Progenitor cell of endocrine pancreas (in vitro differentiated cells): ENCODE measurements around the gene RPH3AL. TPM values are rescaled to one million over a fixed set of nuclear protein-coding genes. Genes with fewer than 3 reads are reported as not detected.

Source experiments
- DNase-seq: peaks from one replicate; pipeline ENCODE4 v3.0.0; 2021; ENCODE audit warnings: low spot score; ENCODE audit not compliant: unreplicated experiment
- H3K27ac Mint-ChIP-seq: 2 replicates; pipeline ENCODE4 v1.8.0; 2021; ENCODE audit warnings: mild to moderate bottlenecking, moderate library complexity, mixed read lengths
- H3K27me3 Mint-ChIP-seq: 2 replicates; pipeline ENCODE4 v1.8.0; 2021; ENCODE audit warnings: mixed read lengths
- H3K36me3 Mint-ChIP-seq: 2 replicates; pipeline ENCODE4 v1.8.0; 2022; ENCODE audit warnings: mixed read lengths; ENCODE audit not compliant: insufficient read depth
- H3K4me1 Mint-ChIP-seq: 2 replicates; pipeline ENCODE4 v1.8.0; 2021; ENCODE audit warnings: low read depth, mixed read lengths
- H3K4me3 Mint-ChIP-seq: 2 replicates; pipeline ENCODE4 v1.8.0; 2021; ENCODE audit warnings: low read depth, mild to moderate bottlenecking, moderate library complexity, mixed read lengths
- H3K9me3 Mint-ChIP-seq: 2 replicates; pipeline ENCODE4 v1.8.0; 2021; ENCODE audit warnings: low read depth, mixed read lengths
- total RNA-seq: library from RNA; stranded (reverse); gene quantifications from 2 replicates; pipeline ENCODE4 v1.2.1, GENCODE V29; 2021
- TF ChIP-seq, protein P1 (sequence below): fragments of 200-600 bp; sonication (generic); IDR thresholded peaks from one replicate; pipeline ENCODE4 v1.5.0; 2021; ENCODE audit warnings: antibody characterized with exemption, mild to moderate bottlenecking; ENCODE audit not compliant: unreplicated experiment

The RPH3AL gene
- total RNA-seq, 1 donor from 2014 or later, result 47.6 TPM

DNA sequence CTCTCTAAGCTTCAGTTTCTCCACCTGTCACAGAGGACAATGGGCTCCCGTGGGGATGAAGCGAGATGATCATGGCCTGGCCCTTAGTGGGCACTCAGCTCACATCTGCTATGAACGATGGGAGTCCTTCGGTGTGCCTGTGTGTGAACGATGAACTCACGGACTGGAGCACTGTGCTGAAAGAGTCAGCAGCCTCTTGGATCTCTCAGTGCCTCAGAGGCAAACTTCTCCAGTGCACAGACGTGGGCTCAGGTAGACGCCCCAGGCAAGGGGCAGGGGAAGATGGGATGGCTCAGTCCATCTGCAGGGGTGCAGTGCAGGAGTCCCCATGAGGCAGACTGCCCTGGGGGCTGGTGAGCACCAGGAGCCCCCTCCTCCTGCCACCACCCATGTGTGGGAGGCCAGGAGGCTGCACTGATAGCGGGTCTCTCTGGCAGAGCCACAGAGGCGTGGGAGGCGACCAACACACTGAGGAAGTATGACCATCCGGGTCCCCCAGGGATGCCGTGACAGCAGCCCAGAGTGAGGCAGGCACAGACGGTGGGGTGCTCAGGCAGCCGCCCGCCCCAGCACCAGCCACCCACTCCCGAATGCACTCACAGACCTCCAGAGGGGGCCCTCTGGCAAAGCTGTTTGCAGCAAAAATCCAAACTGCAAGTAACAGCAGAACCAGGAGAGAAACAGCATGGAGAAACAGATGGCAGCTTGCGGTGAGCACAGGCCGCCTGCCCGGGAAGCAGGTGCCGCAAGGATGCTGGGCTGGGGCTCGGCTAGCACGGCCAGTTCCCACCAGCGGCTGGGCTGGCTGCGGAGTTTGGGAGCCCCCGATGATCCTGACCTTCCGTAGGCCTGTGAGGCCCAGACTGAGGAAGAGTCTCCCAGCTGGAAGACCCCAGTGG is 82.7 kb downstream of the RPH3AL start:
- Mint-ChIP-seq H3K4me3 (no peak overlapping the region), H3K9me3 (no peaks in the 10 kb centered on the region), H3K27ac (no peak overlapping the region), H3K4me1 (no peaks in the 10 kb centered on the region), H3K36me3 (peaks cover 25% of the 10 kb centered on the region), H3K27me3 (no peaks in the 10 kb centered on the region)
- TF ChIP-seq, protein P1, sequence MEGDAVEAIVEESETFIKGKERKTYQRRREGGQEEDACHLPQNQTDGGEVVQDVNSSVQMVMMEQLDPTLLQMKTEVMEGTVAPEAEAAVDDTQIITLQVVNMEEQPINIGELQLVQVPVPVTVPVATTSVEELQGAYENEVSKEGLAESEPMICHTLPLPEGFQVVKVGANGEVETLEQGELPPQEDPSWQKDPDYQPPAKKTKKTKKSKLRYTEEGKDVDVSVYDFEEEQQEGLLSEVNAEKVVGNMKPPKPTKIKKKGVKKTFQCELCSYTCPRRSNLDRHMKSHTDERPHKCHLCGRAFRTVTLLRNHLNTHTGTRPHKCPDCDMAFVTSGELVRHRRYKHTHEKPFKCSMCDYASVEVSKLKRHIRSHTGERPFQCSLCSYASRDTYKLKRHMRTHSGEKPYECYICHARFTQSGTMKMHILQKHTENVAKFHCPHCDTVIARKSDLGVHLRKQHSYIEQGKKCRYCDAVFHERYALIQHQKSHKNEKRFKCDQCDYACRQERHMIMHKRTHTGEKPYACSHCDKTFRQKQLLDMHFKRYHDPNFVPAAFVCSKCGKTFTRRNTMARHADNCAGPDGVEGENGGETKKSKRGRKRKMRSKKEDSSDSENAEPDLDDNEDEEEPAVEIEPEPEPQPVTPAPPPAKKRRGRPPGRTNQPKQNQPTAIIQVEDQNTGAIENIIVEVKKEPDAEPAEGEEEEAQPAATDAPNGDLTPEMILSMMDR, result no peak
- DNase-seq, result no peak

DNA sequence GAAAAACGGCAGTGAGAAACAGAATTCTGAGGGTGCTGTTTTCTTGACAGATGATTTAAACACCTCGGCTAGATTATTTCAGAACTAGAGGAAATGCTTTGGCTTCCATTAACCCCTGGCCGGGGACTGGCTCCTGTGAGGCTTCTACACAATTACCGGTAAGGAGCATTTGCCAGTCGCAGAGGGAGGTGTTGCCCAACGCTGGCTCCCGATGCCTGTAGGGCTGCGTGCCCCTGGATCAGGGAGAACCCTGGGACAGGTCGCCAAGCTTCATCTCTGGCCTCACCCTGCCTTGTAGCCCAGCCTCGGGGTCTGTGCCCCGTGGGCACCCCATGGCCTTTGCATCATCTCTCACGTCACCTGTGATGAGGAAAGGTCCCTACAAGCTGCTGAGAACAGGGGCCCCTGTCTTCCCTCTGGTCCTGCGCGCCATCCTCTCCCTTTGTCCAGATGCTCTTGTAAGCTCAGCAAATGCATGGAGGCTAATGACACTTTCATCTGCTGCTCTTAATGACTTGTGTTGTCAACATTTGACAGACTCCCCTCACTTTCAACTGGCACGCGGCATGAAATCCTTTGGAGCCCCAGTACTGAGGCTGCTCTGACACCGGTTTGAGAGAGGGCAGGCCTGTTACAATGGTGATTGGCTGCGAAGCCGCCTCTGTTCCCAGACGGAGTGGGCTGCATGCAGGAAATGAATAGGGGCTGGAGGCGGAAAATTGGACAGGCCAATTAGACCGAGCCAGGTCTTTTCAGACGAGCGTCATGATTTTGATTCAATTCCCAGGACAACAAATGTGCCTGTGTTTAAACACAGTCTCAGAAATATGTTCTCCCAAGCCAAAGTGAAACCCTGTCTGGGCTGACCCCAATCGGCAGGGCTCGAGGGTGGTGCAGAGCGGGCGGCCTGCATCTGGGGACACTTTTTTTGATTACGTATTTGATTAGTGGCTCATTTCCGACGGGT is 85.6 kb downstream of the RPH3AL start:
- Mint-ChIP-seq H3K36me3 (peaks cover 37% of the 10 kb centered on the region), H3K4me3 (no peak overlapping the region), H3K27me3 (no peaks in the 10 kb centered on the region), H3K9me3 (peaks cover 5% of the 10 kb centered on the region), H3K27ac (peak overlapping the region; percentile 41), H3K4me1 (no peaks in the 10 kb centered on the region)
- TF ChIP-seq, protein P1, result no peak
- peak; percentile 7 for DNase-seq

DNA sequence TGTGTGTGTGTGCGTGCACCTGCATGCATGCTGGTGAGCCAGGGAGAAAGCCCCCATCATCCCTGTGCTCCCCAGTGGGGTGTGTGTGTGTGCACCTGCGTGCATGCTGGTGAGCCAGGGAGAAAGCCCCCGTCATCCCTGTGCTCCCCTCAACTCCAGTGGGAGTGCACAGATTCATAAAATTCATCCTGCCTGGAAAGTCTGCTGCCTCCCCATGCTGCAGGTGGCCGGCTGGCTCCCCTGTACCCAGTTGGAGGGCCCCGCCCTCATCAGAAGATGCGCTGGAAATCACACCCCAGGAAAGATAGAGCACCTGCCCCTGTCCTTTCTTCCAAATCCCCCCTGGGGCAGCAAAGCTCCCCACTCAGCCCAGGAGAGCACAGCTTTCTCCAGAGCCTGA is 86.4 kb downstream of the RPH3AL start:
- peak; percentile 3 for DNase-seq
- TF ChIP-seq, protein P1, result no peak
- no peak overlapping the region for H3K4me3 Mint-ChIP-seq
- H3K27ac Mint-ChIP-seq, result peak overlapping the region; percentile 41
- peaks cover 9% of the 10 kb centered on the region for H3K9me3 Mint-ChIP-seq
- H3K36me3 Mint-ChIP-seq, result peaks cover 37% of the 10 kb centered on the region
- H3K27me3 Mint-ChIP-seq, result no peaks in the 10 kb centered on the region
- H3K4me1 Mint-ChIP-seq, result no peaks in the 10 kb centered on the region

DNA sequence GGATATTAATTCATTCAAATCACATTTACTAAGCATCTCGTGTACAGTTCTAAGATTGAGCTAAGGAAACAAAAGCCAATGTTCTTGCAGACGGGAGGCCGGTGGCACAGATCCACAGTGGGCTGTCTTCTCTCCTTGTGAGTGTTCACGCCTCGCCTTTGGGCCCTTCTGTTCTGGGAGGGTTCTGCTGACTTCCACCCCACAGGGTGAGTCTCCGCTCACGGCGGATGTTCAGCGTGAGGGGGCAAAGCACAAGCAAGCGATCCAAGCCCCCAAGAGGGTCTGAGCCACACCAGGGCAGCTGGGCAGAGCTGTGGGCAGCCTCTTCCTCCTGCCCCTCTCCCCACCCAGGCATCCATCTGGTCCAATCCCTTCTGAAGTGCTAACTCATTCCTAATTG is 86.9 kb downstream of the RPH3AL start:
- DNase-seq, result no peak
- H3K36me3 Mint-ChIP-seq, result peaks cover 35% of the 10 kb centered on the region
- TF ChIP-seq, protein P1, result no peak
- H3K27ac Mint-ChIP-seq, result no peak overlapping the region
- no peak overlapping the region for H3K4me3 Mint-ChIP-seq
- H3K4me1 Mint-ChIP-seq, result no peaks in the 10 kb centered on the region
- H3K27me3 Mint-ChIP-seq, result no peaks in the 10 kb centered on the region
- H3K9me3 Mint-ChIP-seq, result peaks cover 9% of the 10 kb centered on the region

DNA sequence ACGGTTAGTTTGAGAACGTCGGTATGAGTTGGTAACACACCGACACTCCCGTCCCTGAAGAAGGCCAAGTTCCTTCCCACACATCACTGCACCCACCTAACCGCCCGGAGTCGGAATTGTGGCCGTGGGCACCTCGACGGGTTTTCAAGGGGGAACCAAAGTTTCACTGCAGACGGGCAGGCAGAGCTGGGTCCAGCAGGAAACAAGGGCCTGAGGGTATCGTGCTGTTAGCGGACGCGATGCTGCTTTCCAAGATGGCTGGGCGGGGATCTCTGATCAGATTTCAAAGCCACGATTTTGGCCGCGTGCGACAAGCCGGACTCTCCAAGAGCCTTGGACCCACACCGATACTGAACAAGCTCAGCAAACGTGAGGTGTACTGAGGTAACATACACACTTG is 88.8 kb downstream of the RPH3AL start:
- TF ChIP-seq, protein P1, result no peak
- H3K27ac Mint-ChIP-seq, result no peak overlapping the region
- no peak for DNase-seq
- H3K4me1 Mint-ChIP-seq, result no peaks in the 10 kb centered on the region
- no peak overlapping the region for H3K4me3 Mint-ChIP-seq
- H3K36me3 Mint-ChIP-seq, result peaks cover 41% of the 10 kb centered on the region
- peaks cover 9% of the 10 kb centered on the region for H3K9me3 Mint-ChIP-seq
- H3K27me3 Mint-ChIP-seq, result no peaks in the 10 kb centered on the region
